Epithelial cell of esophagus (primary cell): Measurements from ENCODE around the gene SCO1.

Experiments used
- DNase-seq: peaks from one replicate; pipeline ENCODE4 v3.0.0; 2010; ENCODE audit warnings: low read depth
- H3K4me3 ChIP-seq: 2 replicates; pipeline ENCODE4 v1.5.1; 2011; ENCODE audit warnings: mild to moderate bottlenecking, low read length, control low read depth
- CTCF ChIP-seq: IDR thresholded peaks from 2 replicates; pipeline ENCODE4 v1.5.1; 2011; ENCODE audit warnings: low read depth, mild to moderate bottlenecking, low read length, control low read depth, inconsistent platforms; ENCODE audit not compliant: insufficient read depth; ENCODE audit errors: missing control alignments

SCO1 gene

GRCh38 chr17:10724546-10725195, 27.3 kb upstream of the SCO1 start:
- no peak for DNase-seq
- no peak overlapping the region for H3K4me3 ChIP-seq
- TF ChIP-seq CTCF, result no peak

DNA sequence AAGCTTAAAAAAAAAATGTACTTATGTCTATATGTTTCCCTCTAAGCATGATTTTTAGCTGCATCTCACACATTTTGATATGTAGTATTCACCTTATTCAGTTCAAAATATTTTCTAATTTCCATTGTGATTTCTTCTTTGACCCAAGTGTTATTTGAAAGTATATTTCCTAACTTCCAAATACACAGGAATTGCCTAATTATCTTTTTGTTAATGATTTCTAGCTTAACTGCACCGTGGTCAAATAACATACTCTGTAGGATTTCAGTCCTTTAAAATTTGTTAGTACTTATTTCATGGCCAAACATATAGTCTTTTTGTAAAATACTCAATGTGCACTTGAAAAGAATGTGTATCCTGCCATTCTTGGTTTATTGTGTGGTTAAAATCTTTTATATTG, 21.2 kb upstream of the SCO1 start:
- no peak overlapping the region for H3K4me3 ChIP-seq
- TF ChIP-seq CTCF, result no peak
- DNase-seq, result no peak

DNA sequence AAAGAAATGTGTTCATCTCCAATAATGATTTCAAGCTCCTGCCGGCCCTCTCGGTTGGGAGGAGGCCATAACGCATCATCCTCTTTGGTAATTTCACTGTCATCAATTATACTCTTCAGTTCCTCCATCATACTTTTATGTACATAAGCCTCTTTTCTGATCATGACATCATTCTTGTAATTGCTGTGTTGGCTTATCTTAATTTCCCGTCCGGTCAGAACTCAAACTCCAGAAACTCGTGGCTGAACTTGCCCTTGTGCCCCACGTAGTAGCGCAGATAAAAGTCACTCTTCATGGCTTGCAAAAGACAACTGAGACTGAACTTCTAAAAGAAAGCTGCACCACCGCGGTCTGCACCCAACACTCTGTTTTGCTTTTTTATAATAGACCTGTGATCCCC, 18.9 kb upstream of the SCO1 start:
- no peak for DNase-seq
- H3K4me3 ChIP-seq, result no peak overlapping the region
- no peak for TF ChIP-seq CTCF

GRCh38 chr17:10713318-10713717, 16.0 kb upstream of the SCO1 start:
- no peak for DNase-seq
- no peak for TF ChIP-seq CTCF

DNA sequence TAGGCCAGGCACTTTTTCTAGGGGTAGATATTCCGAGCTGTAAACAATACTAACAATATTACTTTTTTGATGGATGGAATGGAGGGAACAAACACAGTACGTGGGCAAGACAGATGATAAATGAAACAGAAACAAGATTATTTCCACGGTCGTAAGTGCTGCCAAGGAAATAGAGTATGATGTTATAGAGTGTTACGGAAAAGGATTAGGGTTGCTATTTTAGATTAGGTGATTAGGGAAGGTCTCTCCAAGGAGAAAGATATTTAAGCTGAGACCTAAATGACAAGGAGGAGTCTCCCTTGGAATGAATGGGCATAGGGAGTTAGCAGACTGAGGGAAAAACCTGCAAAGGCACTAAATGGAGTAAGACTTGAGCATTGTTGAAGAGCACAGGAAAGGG, 8.4 kb upstream of the SCO1 start:
- no peak for DNase-seq
- H3K4me3 ChIP-seq, result no peak overlapping the region
- no peak for TF ChIP-seq CTCF

More at GRCh38 chr17:10713318-10713717, 16.0 kb upstream of the SCO1 start:
- no peak overlapping the region for H3K4me3 ChIP-seq

- DNase-seq, result no peak
- no peak overlapping the region for H3K4me3 ChIP-seq
- TF ChIP-seq CTCF, result no peak
These were observed 5.2 kb upstream of the SCO1 start for GRCh38 chr17:10702574-10702973.

GRCh38 chr17:10699856-10700255, 2.5 kb upstream of the SCO1 start:
- no peak overlapping the region for H3K4me3 ChIP-seq
- no peak for TF ChIP-seq CTCF
- DNase-seq, result no peak
